H1 (cell line): Measurements from ENCODE around the gene PRKCZ. TPM values are rescaled to one million over a fixed set of nuclear protein-coding genes. Genes with fewer than 3 reads are reported as not detected.

Experiments used
- CTCF ChIA-PET: fragments of 300-600 bp; sonication (Branson Sonifier 250); formaldehyde crosslinking; loops from one replicate; lab custom pipeline; 2021; ENCODE audit not compliant: partially characterized antibody; lab: Charles Lee
- POLR2A ChIA-PET: fragments of 300-600 bp; sonication (Branson Sonifier 250); formaldehyde crosslinking; loops from one replicate; lab custom pipeline; 2021; ENCODE audit warnings: inconsistent platforms; ENCODE audit not compliant: partially characterized antibody; lab: Charles Lee
- DNase-seq, 2 experiments: peaks; one replicate each; pipeline versions ENCODE4 v3.0.0 to v3.0.0-alpha.2; 2010 to 2022; ENCODE audit warnings: low spot score in 2 of 2, low read depth in 1 of 2, mixed read lengths in 1 of 2
- FAIRE-seq: peaks from 2 replicates; lab custom pipeline; 2011; peaks lifted over from hg19 to GRCh38; lab: Jason Lieb, UNC
- H2AFZ ChIP-seq: 2 replicates; pipeline ENCODE4 v1.8.1; 2012; ENCODE audit warnings: low read length, inconsistent platforms
- H2AK5ac ChIP-seq: 2 replicates; pipeline ENCODE4 v1.6.1; 2013; ENCODE audit warnings: low read depth, low read length
- H2BK120ac ChIP-seq: replicated peaks from 2 replicates; pipeline ENCODE3; 2013; ENCODE audit warnings: low read depth, low read length, inconsistent platforms
- H2BK12ac ChIP-seq: 2 replicates; pipeline ENCODE4 v1.6.1; 2013; ENCODE audit warnings: low read depth, low read length
- H2BK15ac ChIP-seq: 2 replicates; pipeline ENCODE4 v1.6.1; 2013; ENCODE audit warnings: low read length
- H2BK20ac ChIP-seq: 2 replicates; pipeline ENCODE4 v1.6.1; 2013; ENCODE audit warnings: low read length
- H2BK5ac ChIP-seq: 2 replicates; pipeline ENCODE4 v1.6.1; 2013; ENCODE audit warnings: low read depth, low read length
- H3K14ac ChIP-seq: 2 replicates; pipeline ENCODE4 v1.6.1; 2013; ENCODE audit warnings: inconsistent platforms; ENCODE audit not compliant: insufficient read length
- H3K18ac ChIP-seq: 2 replicates; pipeline ENCODE4 v1.6.1; 2013; ENCODE audit warnings: low read length; ENCODE audit errors: extremely low read depth
- H3K23ac ChIP-seq: 2 replicates; pipeline ENCODE4 v1.6.1; 2013; ENCODE audit warnings: inconsistent platforms; ENCODE audit not compliant: insufficient read length
- H3K23me2 ChIP-seq: 2 replicates; pipeline ENCODE4 v1.6.1; 2013; ENCODE audit warnings: low read depth, low read length
- H3K27ac ChIP-seq: 2 replicates; pipeline ENCODE4 v1.6.1; 2011; ENCODE audit warnings: low read depth, low read length, inconsistent platforms
- H3K27me3 ChIP-seq, 4 experiments: replicated peaks in 1 of 4; 1 replicate in 1 of 4; 2 replicates in 3 of 4; pipeline versions ENCODE4 v1.6.1 to v1.8.1; 2011 to 2013; ENCODE audit warnings: low read length in 3 of 4, mild to moderate bottlenecking in 3 of 4, inconsistent platforms in 2 of 4, mixed read lengths in 2 of 4, moderate library complexity in 1 of 4; ENCODE audit not compliant: control insufficient read depth in 3 of 4, insufficient read depth in 3 of 4; ENCODE audit errors: extremely low read depth in 1 of 4
- H3K36me3 ChIP-seq, 4 experiments: 2 replicates each; pipeline versions ENCODE4 v1.6.1 to v1.8.1; 2011 to 2013; ENCODE audit warnings: mild to moderate bottlenecking in 4 of 4, low read length in 3 of 4, moderate library complexity in 2 of 4, control low read depth in 1 of 4, inconsistent platforms in 1 of 4; ENCODE audit not compliant: insufficient read depth in 4 of 4, control insufficient read depth in 2 of 4
- H3K4ac ChIP-seq: replicated peaks from 2 replicates; pipeline ENCODE3; 2013; ENCODE audit warnings: low read length, low read depth, mixed read lengths, inconsistent platforms; ENCODE audit not compliant: insufficient read length
- H3K4me1 ChIP-seq, 4 experiments: replicated peaks in 1 of 4; 1 replicate in 1 of 4; 2 replicates in 3 of 4; pipeline versions ENCODE4 v1.6.1 to v1.8.1; 2011 to 2013; ENCODE audit warnings: low read length in 3 of 4, inconsistent platforms in 2 of 4, mixed read lengths in 1 of 4; ENCODE audit not compliant: insufficient read depth in 4 of 4, control insufficient read depth in 3 of 4
- H3K4me2 ChIP-seq, 2 experiments: 2 replicates each; pipeline versions ENCODE4 v1.6.1 to v1.8.1; 2011 to 2013; ENCODE audit warnings: low read depth in 2 of 2, low read length in 2 of 2, control low read depth in 1 of 2, inconsistent platforms in 1 of 2, mild to moderate bottlenecking in 1 of 2; ENCODE audit not compliant: insufficient read depth in 1 of 2
- H3K4me3 ChIP-seq, 4 experiments: fragments of 200-600, 300-600 bp in 1 of 4; sonication (generic), shearing (Covaris generic), sonication (Bioruptor Twin) in 1 of 4; 2 replicates each; pipeline versions ENCODE4 v1.5.1 to v1.8.1; 2011 to 2016; ENCODE audit warnings: low read length in 4 of 4, low read depth in 3 of 4, control low read depth in 2 of 4, inconsistent platforms in 2 of 4, mild to moderate bottlenecking in 2 of 4, mixed read lengths in 1 of 4, moderate library complexity in 1 of 4; ENCODE audit not compliant: insufficient read depth in 2 of 4; ENCODE audit errors: extremely low read depth in 1 of 4
- H3K56ac ChIP-seq: replicated peaks from 2 replicates; pipeline ENCODE3; 2013; ENCODE audit warnings: low read depth, mild to moderate bottlenecking, mixed read lengths, low read length, inconsistent platforms; ENCODE audit not compliant: insufficient read length
- H3K79me1 ChIP-seq: 2 replicates; pipeline ENCODE4 v1.6.1; 2013; ENCODE audit warnings: low read depth, low read length, control low read depth
- H3K79me2 ChIP-seq, 2 experiments: 2 replicates each; pipeline versions ENCODE4 v1.6.1 to v1.8.1; 2012 to 2013; ENCODE audit warnings: low read length in 2 of 2, mild to moderate bottlenecking in 2 of 2, inconsistent platforms in 1 of 2; ENCODE audit not compliant: insufficient read depth in 2 of 2, control insufficient read depth in 1 of 2
- H3K9ac ChIP-seq, 4 experiments: replicated peaks in 1 of 4; 1 replicate in 1 of 4; 2 replicates in 3 of 4; pipeline versions ENCODE4 v1.6.1 to v1.8.1; 2011 to 2013; ENCODE audit warnings: low read depth in 3 of 4, low read length in 3 of 4, control low read depth in 2 of 4, mild to moderate bottlenecking in 2 of 4, moderate library complexity in 2 of 4, inconsistent platforms in 1 of 4; ENCODE audit errors: extremely low read depth in 1 of 4
- H3K9me3 ChIP-seq, 2 experiments: 2 replicates each; pipeline versions ENCODE4 v1.6.1 to v1.8.1; 2012 to 2013; ENCODE audit warnings: mild to moderate bottlenecking in 2 of 2, moderate library complexity in 2 of 2, control low read depth in 1 of 2, inconsistent platforms in 1 of 2, low read depth in 1 of 2, low read length in 1 of 2, mixed read lengths in 1 of 2; ENCODE audit not compliant: insufficient read depth in 2 of 2
- H4K20me1 ChIP-seq, 2 experiments: replicated peaks in 1 of 2; 2 replicates each; pipeline versions ENCODE3 to v1.8.1; 2011 to 2013; ENCODE audit warnings: inconsistent platforms in 2 of 2, low read length in 2 of 2, mild to moderate bottlenecking in 1 of 2; ENCODE audit not compliant: insufficient read depth in 2 of 2, control insufficient read depth in 1 of 2
- H4K5ac ChIP-seq: 2 replicates; pipeline ENCODE4 v1.6.1; 2013; ENCODE audit warnings: low read length, low read depth, mixed read lengths, inconsistent platforms; ENCODE audit not compliant: insufficient read length
- H4K8ac ChIP-seq: 2 replicates; pipeline ENCODE4 v1.8.0; 2013; ENCODE audit warnings: mild to moderate bottlenecking, moderate library complexity, low read length, inconsistent platforms; ENCODE audit not compliant: insufficient read depth; ENCODE audit errors: extremely low read depth
- H4K91ac ChIP-seq: replicated peaks from 2 replicates; pipeline ENCODE3; 2013; ENCODE audit warnings: low read length, mixed read lengths, inconsistent platforms; ENCODE audit not compliant: insufficient read length
- BRCA1 ChIP-seq: IDR thresholded peaks from 2 replicates; pipeline ENCODE4 v1.6.1; 2012; ENCODE audit warnings: low read depth, low read length, improper control_type of control experiment
- EP300 ChIP-seq, 2 experiments: IDR thresholded peaks; 1 replicate in 1 of 2; 2 replicates in 1 of 2; pipeline ENCODE4 v1.6.1; 2011 to 2012; ENCODE audit warnings: low read depth in 2 of 2, low read length in 2 of 2, mild to moderate bottlenecking in 2 of 2, borderline replicate concordance in 1 of 2, inconsistent platforms in 1 of 2, moderate library complexity in 1 of 2
- GABPA ChIP-seq: IDR thresholded peaks from 2 replicates; pipeline ENCODE4 v1.6.1; 2011; ENCODE audit warnings: mild to moderate bottlenecking, low read length, moderate library complexity, borderline replicate concordance; ENCODE audit not compliant: insufficient read depth
- HDAC6 ChIP-seq: IDR thresholded peaks from one replicate; pipeline ENCODE4 v1.7.1; 2012; ENCODE audit warnings: low read depth, mild to moderate bottlenecking, inconsistent platforms, low read length, moderate library complexity
- KDM5A ChIP-seq: fragments of 200-600 bp; IDR thresholded peaks from 2 replicates; pipeline ENCODE4 v1.7.1; 2012; ENCODE audit warnings: mild to moderate bottlenecking, low read length, inconsistent platforms, mixed read lengths
- POLR2AphosphoS5 ChIP-seq: IDR thresholded peaks from 2 replicates; pipeline ENCODE4 v1.6.1; 2011; ENCODE audit warnings: low read depth, low read length
- RAD21 ChIP-seq, 2 experiments: IDR thresholded peaks in 1 of 2; conservative IDR thresholded peaks in 1 of 2; 2 replicates each; pipeline ENCODE4 v1.6.1; 2011; ENCODE audit warnings: low read depth in 2 of 2, low read length in 2 of 2, improper control_type of control experiment in 1 of 2, inconsistent platforms in 1 of 2, mild to moderate bottlenecking in 1 of 2, moderate library complexity in 1 of 2
- SIRT6 ChIP-seq: IDR thresholded peaks from one replicate; pipeline ENCODE4 v1.7.1; 2012; ENCODE audit warnings: low read length, inconsistent platforms
- SP4 ChIP-seq: IDR thresholded peaks from 2 replicates; pipeline ENCODE4 v1.6.1; 2012; ENCODE audit warnings: low read length, inconsistent platforms
- WGBS, 2 experiments: shearing (Covaris generic) in 1 of 2; methylation state at CpG; one replicate each; pipeline versions ENCODE4 v1.1.6 to v1.1.7; 2013 to 2015; ENCODE audit warnings: low lambda C conversion rate in 2 of 2, mixed read lengths in 2 of 2, inconsistent platforms in 1 of 2, low coverage in 1 of 2, missing lambda C conversion rate in 1 of 2; ENCODE audit not compliant: insufficient replicate concordance in 2 of 2, insufficient coverage in 1 of 2, insufficient read length in 1 of 2; ENCODE audit errors: extremely low coverage in 1 of 2, missing lambda C conversion rate in 1 of 2; 5-methylcytosine and 5-hydroxymethylcytosine counted together
- polyA plus RNA-seq, 7 experiments: library from polyadenylated mRNA; depleted of rRNA in 3 of 7; stranded (reverse) in 5 of 7; unstranded in 2 of 7; fragments of >200 nt in 5 of 7; fragments of 200-250 nt in 2 of 7; gene quantifications; 1 replicate in 5 of 7; 2 replicates in 1 of 7; 4 replicates in 1 of 7; pipeline versions ENCODE4 v1.2.1 to v1.2.3, GENCODE V29; 2011 to 2013; ENCODE audit warnings: missing spikeins in 2 of 7, mixed read lengths in 2 of 7
- total RNA-seq: library from RNA; stranded (reverse); fragmentation: NEBNext Ultra II Directional; extraction: Animal tissue kit (Norgen Biotek cat#: 25700); gene quantifications from 2 replicates; pipeline ENCODE4 v1.2.1, GENCODE V29; 2021
- TF ChIP-seq, protein P1 (sequence below): IDR thresholded peaks from 2 replicates; pipeline ENCODE4 v1.6.1; 2012; ENCODE audit warnings: inconsistent platforms

PRKCZ gene
- total and polyA plus RNA-seq, 2 of the 8 experiments (the other 6 are each of a cell fraction or from before 2014, with no cell fraction given) = 37.4 to 45.1 TPM

DNA sequence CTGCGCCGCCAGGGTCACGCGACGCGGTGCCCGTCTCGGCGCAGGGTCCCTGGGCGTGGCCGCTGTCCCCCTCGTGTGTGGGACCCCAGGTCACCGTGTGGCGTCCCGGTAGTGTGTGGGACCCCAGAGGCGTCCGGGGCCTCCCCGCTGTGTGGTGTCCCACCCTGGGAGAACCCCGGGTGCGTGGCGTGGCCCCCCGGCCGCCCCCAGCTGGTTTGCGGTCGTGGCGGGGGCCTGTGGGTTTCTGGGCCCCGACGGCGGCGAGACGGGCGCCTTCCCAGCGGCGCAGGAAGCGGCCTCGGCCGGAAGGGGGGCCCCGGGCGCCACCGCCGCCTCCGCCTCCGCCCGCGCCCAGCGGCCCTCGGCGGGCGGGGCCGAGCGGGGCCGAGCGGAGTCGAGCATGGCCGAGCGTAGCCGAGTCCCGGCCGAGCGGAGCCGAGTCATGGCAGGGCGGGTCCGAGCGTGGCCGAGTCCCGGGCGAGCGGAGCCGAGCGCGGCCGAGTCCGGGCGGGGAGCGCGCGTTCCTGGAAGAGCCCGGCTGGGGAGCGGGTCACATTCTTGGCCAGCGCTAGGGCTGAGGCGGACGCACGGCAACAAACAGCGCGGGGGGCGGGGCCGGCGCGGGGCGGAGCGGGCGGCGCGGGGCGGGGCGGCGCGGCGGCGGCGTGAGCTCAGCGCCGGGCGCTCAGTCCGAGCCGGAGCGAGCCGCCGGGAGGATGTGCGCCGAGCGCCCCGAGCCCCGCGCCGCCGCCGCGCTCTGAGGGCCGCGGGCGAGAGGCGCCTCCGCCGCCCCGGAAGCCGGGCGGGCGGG is 177.3 kb downstream of the PRKCZ start:
- ChIA-PET CTCF (interaction anchor here (1.5 kb wide), 1 partner anchor 15 kb away, joined by 3 read pairs; no protein-coding TSS in a partner anchor), POLR2A (interaction anchor here (0.6 to 1.8 kb wide), 7 partner anchors 13 to 77 kb away, joined by 3 to 6 read pairs (median 3); no protein-coding TSS in a partner anchor)
- Histone ChIP-seq H3K4ac (peak overlapping the region; percentile 69), H2BK120ac (no peak overlapping the region), H2BK5ac (peak overlapping the region; percentile 94; the same call in 1 of the 2 replicates), H3K79me1 (peaks cover 11% of the 10 kb centered on the region), H3K23ac (no peak overlapping the region), H2AK5ac (peak overlapping the region; percentile 97; the same call in 1 of the 2 replicates), H2BK20ac (no peak overlapping the region), H4K8ac (peak overlapping the region; percentile 95), H3K36me3 (no peaks in the 10 kb centered on the region), H3K14ac (no peak overlapping the region), H3K4me1 (peaks cover 0 to 33% (median 24%) of the 10 kb centered on the region in 4 experiments; a peak in 6 of 7 replicates), H3K27ac (peak overlapping the region; percentile 81; the same call in 1 of the 2 replicates), H2BK15ac (no peak overlapping the region), H3K9ac (peak overlapping the region in 3 of 4 experiments; percentile 62 to 78 (median 75); a peak in 5 of 7 replicates), H2AFZ (no peak overlapping the region), H4K5ac (peak overlapping the region; percentile 41), H2BK12ac (peak overlapping the region; percentile 50; the same call in 1 of the 2 replicates), H4K91ac (peak overlapping the region; percentile 93), H3K9me3 (no peaks in the 10 kb centered on the region), H3K27me3 (no peaks in the 10 kb centered on the region), H3K18ac (no peak overlapping the region; the same call in 1 of the 2 replicates), H3K56ac (peak overlapping the region; percentile 86), H3K23me2 (peaks cover 29% of the 10 kb centered on the region), H3K79me2 (peaks cover 30 to 40% of the 10 kb centered on the region in 2 experiments), H3K4me3 (peak overlapping the region; percentile 47 to 83 (median 68)), H3K4me2 (peak overlapping the region; percentile 84 to 92), H4K20me1 (peaks cover 31 to 38% of the 10 kb centered on the region in 2 experiments)
- WGBS, 2 experiments = 3% methylated on average over 28 of the region's 129 CpGs; no CpG with 5 or more reads in 1 of the 2 experiments
- DNase-seq (peak; percentile 83 to 98), FAIRE-seq (no peak)
- peak; percentile 53; the same call in 1 of the 2 replicates for TF ChIP-seq POLR2AphosphoS5
- no peak for TF ChIP-seq KDM5A
- TF ChIP-seq RAD21 (IDR thresholded peaks at IDR 0.05 in 1 of 2, conservative IDR thresholded peaks at IDR 0.05 in 1 of 2; ENCODE audit: low read depth in 2 of 2, low read length in 2 of 2) = peak in 1 of 2 experiments; percentile 24; a peak in 2 of 4 replicates
- peak in 1 of 2 experiments; percentile 91; a peak in 1 of 3 replicates for TF ChIP-seq EP300 (IDR thresholded peaks at IDR 0.05; ENCODE audit: borderline replicate concordance in 1 of 2, low read depth in 2 of 2, low read length in 2 of 2)
- TF ChIP-seq SIRT6 = no peak
- TF ChIP-seq GABPA = no peak
- peak; percentile 92; the same call in 1 of the 2 replicates for TF ChIP-seq SP4
- TF ChIP-seq, protein P1, sequence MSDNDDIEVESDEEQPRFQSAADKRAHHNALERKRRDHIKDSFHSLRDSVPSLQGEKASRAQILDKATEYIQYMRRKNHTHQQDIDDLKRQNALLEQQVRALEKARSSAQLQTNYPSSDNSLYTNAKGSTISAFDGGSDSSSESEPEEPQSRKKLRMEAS = no peak
- no peak for TF ChIP-seq BRCA1
- no peak for TF ChIP-seq HDAC6
